Psoas muscle (tissue), 8 donors: ENCODE data around the gene GATB. TPM values are rescaled to one million over a fixed set of nuclear protein-coding genes. Genes with fewer than 3 reads are reported as not detected.

Experiments
- ATAC-seq, 4 donors: fragments of 200-7000 bp; cut with Tn5 transposase; one replicate each; pipeline ENCODE4 v1.9.1; 2020; ENCODE audit warnings: moderate library complexity in 3 of 4, mild to moderate bottlenecking in 2 of 4
- DNase-seq, 2 donors: peaks; one replicate each; pipeline ENCODE4 v3.0.0-alpha.2; 2020
- H3K27ac ChIP-seq: fragments of 200-600 bp; one replicate; pipeline ENCODE4 v1.8.0; 2022
- H3K27me3 ChIP-seq, 3 donors: fragments of 200-600 bp in 1 of 3; one replicate each; pipeline versions ENCODE4 v1.6.1 to v1.8.0; 2013 to 2022; ENCODE audit warnings: low read length in 2 of 3, mild to moderate bottlenecking in 2 of 3, moderate library complexity in 1 of 3; ENCODE audit not compliant: insufficient read depth in 3 of 3
- H3K36me3 ChIP-seq, 2 donors: fragments of 200-600 bp in 1 of 2; one replicate each; pipeline versions ENCODE4 v1.6.1 to v1.8.0; 2013 to 2022; ENCODE audit warnings: low read depth in 1 of 2, mild to moderate bottlenecking in 1 of 2, moderate library complexity in 1 of 2; ENCODE audit not compliant: insufficient read depth in 1 of 2
- H3K4me1 ChIP-seq: fragments of 200-600 bp; one replicate; pipeline ENCODE4 v1.8.0; 2022
- H3K4me3 ChIP-seq: fragments of 200-600 bp; one replicate; pipeline ENCODE4 v1.8.0; 2022; ENCODE audit warnings: mild to moderate bottlenecking
- H3K9me3 ChIP-seq: fragments of 200-600 bp; one replicate; pipeline ENCODE4 v1.8.0; 2022
- WGBS, 3 donors: extraction: QIAGEN DNeasy Blood & Tissue Kit; methylation state at CpG; one replicate each; pipeline versions ENCODE4 v1.1.6 to v1.1.7; 2013; 5-methylcytosine and 5-hydroxymethylcytosine counted together
- intact Hi-C, 2 donors: fragments of 100-400 bp; cut with DNase I; formaldehyde crosslinking; loops; one replicate each; pipeline versions ENCODE4 v1.11.0 to v1.14.2; 2022
- polyA plus RNA-seq, 3 donors: library from polyadenylated mRNA; stranded (reverse); fragments of 200-250 nt; gene quantifications; one replicate each; pipeline ENCODE4 v1.2.3, GENCODE V29; 2013
- total RNA-seq, 4 donors: library from RNA; stranded (reverse); fragmentation: NEBNext Ultra II Directional in 2 of 4; extraction: Animal tissue kit (Norgen Biotek cat#: 25700) in 2 of 4; gene quantifications; one replicate each; pipeline versions ENCODE4 v1.2.1 to v1.2.4, GENCODE V29; 2021 to 2023
- TF ChIP-seq, protein P1 (sequence below): fragments of 200-600 bp; IDR thresholded peaks from one replicate; pipeline ENCODE4 v1.8.0; 2022; ENCODE audit warnings: antibody characterized with exemption
- donor health status: healthy with polysubstance abuse.
- donor health status: DM: no; HTN: no; CAD: no; lungs with moderate emphysema.
- donor health status: Bipolar disorder and iron deficiency.
- donor health status: healthy.
- donor health status: DM: yes; HTN: yes; CAD: no.
- donor health status: DM: no; HTN: no; CAD: no.
- donor health status: DM: no; HTN: no; CAD: no.
- donor health status: DM: yes; HTN: yes; CAD: no.

The GATB gene
- total and polyA plus RNA-seq, 7 donors: 22.8 to 36.6 (median 28.3) TPM

DNA sequence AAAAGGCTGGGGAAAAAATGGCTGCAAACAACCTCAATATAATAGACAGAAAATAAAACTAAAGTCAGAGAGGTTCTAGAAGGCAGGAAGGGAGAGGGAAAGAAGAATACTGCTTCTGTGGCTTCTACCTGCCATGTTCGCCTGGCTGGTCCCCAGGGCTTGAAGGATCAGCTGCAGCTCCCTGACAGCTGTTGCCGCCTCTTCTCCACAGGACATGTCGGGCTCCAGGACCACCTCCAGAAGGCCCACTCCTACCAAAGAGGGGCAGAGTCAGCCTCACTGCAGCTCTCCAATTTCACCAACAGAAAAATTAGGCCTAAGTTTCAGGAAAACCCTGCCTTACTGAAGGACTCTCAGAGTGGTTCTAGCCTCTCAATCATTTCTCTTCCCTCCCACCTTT is 44.9 kb downstream of the GATB start:
- TF ChIP-seq, protein P1, sequence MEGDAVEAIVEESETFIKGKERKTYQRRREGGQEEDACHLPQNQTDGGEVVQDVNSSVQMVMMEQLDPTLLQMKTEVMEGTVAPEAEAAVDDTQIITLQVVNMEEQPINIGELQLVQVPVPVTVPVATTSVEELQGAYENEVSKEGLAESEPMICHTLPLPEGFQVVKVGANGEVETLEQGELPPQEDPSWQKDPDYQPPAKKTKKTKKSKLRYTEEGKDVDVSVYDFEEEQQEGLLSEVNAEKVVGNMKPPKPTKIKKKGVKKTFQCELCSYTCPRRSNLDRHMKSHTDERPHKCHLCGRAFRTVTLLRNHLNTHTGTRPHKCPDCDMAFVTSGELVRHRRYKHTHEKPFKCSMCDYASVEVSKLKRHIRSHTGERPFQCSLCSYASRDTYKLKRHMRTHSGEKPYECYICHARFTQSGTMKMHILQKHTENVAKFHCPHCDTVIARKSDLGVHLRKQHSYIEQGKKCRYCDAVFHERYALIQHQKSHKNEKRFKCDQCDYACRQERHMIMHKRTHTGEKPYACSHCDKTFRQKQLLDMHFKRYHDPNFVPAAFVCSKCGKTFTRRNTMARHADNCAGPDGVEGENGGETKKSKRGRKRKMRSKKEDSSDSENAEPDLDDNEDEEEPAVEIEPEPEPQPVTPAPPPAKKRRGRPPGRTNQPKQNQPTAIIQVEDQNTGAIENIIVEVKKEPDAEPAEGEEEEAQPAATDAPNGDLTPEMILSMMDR: no peak
- Histone ChIP-seq H3K4me1 (no peaks in the 10 kb centered on the region), H3K9me3 (no peaks in the 10 kb centered on the region), H3K27me3 (no peaks in the 10 kb centered on the region), H3K36me3 (peaks cover 0 to 33% of the 10 kb centered on the region in 2 donors), H3K4me3 (no peak overlapping the region), H3K27ac (no peak overlapping the region)
- DNase-seq (no peak), ATAC-seq (no peak)
- WGBS, 3 donors: 61 to 81% (median 78%) methylated on average over 3 of the region's 3 CpGs
- intact Hi-C loops: no loop called here

DNA sequence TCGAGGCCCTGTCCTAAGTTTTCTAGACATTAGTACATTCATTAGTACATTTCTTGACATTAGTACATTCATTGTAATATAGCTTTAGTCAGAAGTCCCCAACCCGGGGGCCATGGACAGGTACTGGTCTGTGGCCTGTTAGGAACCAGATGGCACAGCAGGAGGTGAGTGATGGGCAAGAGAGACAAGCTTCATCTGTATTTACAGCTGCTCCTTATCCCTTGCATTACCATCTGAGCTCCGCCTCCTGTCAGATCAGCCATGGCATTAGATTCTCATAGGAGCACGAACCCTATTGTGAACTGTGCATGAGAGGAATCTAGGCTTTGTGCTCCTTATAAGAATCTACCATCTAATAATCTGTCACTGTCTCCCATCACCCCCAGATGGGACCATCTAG is 48.0 kb downstream of the GATB start:
- DNase-seq (no peak), ATAC-seq (no peak)
- peaks cover 8% of the 10 kb centered on the region for H3K4me1 ChIP-seq
- no peaks in the 10 kb centered on the region for H3K9me3 ChIP-seq
- H3K4me3 ChIP-seq: no peak overlapping the region
- peaks cover 0 to 29% of the 10 kb centered on the region in 2 donors for H3K36me3 ChIP-seq
- no peaks in the 10 kb centered on the region for H3K27me3 ChIP-seq
- TF ChIP-seq, protein P1: no peak
- no peak overlapping the region for H3K27ac ChIP-seq
- 89 to 96% (median 91%) methylated on average over 4 of the region's 4 CpGs for WGBS, 3 donors
- intact Hi-C loops: no loop called here

DNA sequence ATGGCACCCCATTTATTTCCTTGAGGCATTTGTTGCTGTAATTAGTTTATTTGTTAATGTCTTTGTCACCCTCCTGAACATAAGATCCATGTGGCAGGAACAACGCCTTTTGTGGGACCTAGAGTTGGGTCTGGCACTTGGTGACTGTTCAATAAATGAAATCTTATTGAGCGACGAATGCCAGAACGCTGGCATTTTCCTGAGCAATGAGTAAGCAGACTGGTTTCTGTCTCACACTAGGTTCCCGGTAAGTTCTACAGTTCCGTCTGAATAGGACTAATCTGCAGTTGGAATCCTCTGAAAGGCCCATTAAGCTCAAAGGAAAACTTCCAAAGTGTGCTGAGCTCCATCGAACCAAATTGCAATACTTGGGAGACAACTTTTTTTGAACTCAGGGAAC is 49.2 kb downstream of the GATB start:
- no peak overlapping the region for H3K4me3 ChIP-seq
- intact Hi-C loops: no loop called here
- WGBS, 3 donors: 94 to 97% (median 96%) methylated on average over 7 of the region's 7 CpGs
- no peak overlapping the region for H3K27ac ChIP-seq
- ATAC-seq (no peak), DNase-seq (no peak)
- H3K9me3 ChIP-seq: no peaks in the 10 kb centered on the region
- H3K4me1 ChIP-seq: peaks cover 8% of the 10 kb centered on the region
- TF ChIP-seq, protein P1: no peak
- peaks cover 3 to 27% of the 10 kb centered on the region in 2 donors for H3K36me3 ChIP-seq
- H3K27me3 ChIP-seq: no peaks in the 10 kb centered on the region

DNA sequence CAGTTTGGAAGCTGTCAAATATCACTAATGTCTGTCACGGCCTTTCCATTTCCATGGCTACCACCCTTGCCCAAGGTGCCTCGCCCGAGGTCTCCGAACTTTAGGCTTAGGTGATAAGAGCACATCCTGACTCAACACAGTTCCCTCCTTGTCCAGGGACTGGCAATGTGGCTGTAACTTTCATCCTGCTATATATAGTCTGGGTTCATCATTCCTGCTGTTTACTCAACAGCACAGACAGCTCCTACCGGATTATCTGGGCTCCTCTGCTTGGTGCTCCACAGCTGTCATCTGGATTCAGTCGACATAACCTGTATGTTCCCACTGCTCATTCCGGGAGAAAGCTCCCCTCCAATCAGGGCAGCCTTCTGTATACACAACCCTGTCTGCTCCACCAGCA is 51.2 kb downstream of the GATB start:
- peaks cover 8% of the 10 kb centered on the region for H3K4me1 ChIP-seq
- intact Hi-C loops: no loop called here
- ATAC-seq: peak in 3 of 4 donors; percentile 88 to 91 (median 89)
- H3K27me3 ChIP-seq: no peaks in the 10 kb centered on the region
- DNase-seq: no peak
- peaks cover 3 to 26% of the 10 kb centered on the region in 2 donors for H3K36me3 ChIP-seq
- H3K4me3 ChIP-seq: no peak overlapping the region
- 56 to 94% (median 72%) methylated on average over 7 of the region's 7 CpGs for WGBS, 3 donors
- TF ChIP-seq, protein P1: no peak
- H3K27ac ChIP-seq: peak overlapping the region; percentile 54
- no peaks in the 10 kb centered on the region for H3K9me3 ChIP-seq

DNA sequence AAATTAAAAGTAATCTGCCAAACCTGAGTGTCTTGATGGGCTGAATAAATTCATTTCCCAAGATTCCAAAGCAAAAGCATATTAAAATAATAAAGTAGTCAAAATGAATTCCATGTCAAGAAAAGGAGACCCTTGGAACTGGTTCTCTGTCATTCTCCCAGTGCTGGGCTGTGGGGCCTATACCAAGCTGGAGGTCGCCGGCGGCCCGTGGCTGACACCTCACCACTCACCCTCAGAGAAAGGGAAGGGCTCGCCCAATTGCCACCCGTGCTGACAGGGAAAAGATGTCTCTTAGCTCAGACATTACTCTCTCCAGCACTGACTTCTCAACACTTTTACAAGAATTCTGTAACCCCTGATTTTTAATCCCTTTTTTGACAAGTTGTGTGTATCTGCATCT is 51.7 kb downstream of the GATB start:
- WGBS, 3 donors: 85 to 92% (median 87%) methylated on average over 6 of the region's 6 CpGs
- peaks cover 3 to 31% of the 10 kb centered on the region in 2 donors for H3K36me3 ChIP-seq
- intact Hi-C loops: no loop called here
- no peak overlapping the region for H3K4me3 ChIP-seq
- H3K4me1 ChIP-seq: peaks cover 8% of the 10 kb centered on the region
- TF ChIP-seq, protein P1: no peak
- H3K27me3 ChIP-seq: no peaks in the 10 kb centered on the region
- ATAC-seq (no peak), DNase-seq (no peak)
- H3K27ac ChIP-seq: peak overlapping the region; percentile 54
- no peaks in the 10 kb centered on the region for H3K9me3 ChIP-seq
